GM12875 (cell line): ENCODE results near the gene UNC5B.

Experiments
- H3K4me3 ChIP-seq: one replicate; pipeline ENCODE4 v1.5.1; 2011; ENCODE audit warnings: low read depth, low read length, control low read depth
- CTCF ChIP-seq: IDR thresholded peaks from 2 replicates; pipeline ENCODE4 v1.5.1; 2011; ENCODE audit warnings: low read depth, mild to moderate bottlenecking, control low read depth, inconsistent platforms, low read length, moderate library complexity, borderline replicate concordance; ENCODE audit not compliant: insufficient read depth

Gene UNC5B

GRCh38 chr10:71232089-71232998, 20.0 kb downstream of the UNC5B start:
- H3K4me3 ChIP-seq: no peak overlapping the region
- TF ChIP-seq CTCF: no peak

GRCh38 chr10:71233482-71233892, 21.1 kb downstream of the UNC5B start:
- TF ChIP-seq CTCF: no peak
- no peak overlapping the region for H3K4me3 ChIP-seq

DNA sequence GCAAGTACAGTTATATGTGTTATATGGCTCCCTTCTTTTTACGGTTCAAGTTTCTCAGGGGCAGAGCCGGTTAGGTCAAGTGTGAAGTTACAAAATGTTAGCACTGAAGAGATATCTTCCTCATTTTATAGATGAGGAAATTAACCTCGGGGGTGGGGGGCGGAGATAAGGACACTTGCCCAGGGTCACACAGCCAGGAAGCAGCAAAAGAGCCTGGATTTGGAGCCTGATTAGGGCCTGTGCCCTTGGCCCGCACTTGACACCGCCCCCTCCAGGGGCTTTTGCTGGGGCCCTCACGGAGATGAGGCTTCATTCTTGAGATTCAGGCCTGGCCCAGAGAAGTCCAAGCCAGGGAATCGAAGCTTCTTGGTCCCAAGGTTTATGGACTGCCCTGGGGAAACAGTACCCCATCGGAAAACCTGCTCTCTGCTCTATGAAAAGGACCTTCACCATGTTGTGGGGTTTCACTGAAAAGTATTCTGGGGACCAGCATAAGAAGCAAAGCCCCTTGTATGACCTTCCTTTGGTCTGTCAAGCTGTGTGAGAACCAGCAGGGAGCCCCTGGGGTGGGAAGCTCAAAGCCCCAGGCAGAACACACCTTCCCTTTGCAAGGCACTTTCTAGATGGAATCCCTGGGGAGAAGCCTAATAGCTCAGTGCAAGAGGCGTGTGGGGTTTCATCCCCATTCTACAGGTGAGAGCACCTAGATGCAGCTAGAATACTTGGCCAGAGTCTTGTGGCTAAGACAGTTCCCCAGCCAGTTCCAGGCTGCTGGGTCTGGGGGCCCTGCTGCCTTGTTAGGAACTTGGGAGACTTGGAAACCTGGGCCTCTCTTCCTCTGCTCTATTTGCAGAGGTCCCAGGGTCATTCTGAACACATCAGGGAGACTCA, 21.9 kb downstream of the UNC5B start:
- no peak overlapping the region for H3K4me3 ChIP-seq
- no peak for TF ChIP-seq CTCF

GRCh38 chr10:71234970-71235685, 22.8 kb downstream of the UNC5B start:
- H3K4me3 ChIP-seq: no peak overlapping the region
- TF ChIP-seq CTCF: no peak

DNA sequence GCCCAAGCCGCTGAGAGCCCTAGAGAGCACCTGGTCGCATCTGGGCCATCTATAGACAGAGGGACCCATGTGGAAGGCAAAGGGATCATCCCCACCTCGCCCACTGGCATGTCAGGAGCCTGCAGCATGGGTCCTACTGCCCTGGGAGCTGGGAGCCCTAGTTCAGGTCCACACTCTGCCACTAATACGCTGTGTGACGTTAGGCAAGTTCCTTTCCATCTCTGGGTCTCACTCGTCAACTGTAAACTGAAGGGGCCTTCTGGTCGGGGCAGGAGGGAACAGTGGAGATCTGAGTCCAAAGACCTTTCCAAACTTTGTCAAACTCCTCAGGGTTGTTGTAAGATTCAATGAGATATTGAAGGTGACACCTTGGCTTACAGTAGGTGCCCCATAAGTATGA, 23.4 kb downstream of the UNC5B start:
- no peak for TF ChIP-seq CTCF
- no peak overlapping the region for H3K4me3 ChIP-seq

- TF ChIP-seq CTCF: no peak
Observed at GRCh38 chr10:71236286-71236685, 23.9 kb downstream of the UNC5B start.

More at GRCh38 chr10:71236286-71236685, 23.9 kb downstream of the UNC5B start:
- H3K4me3 ChIP-seq: no peak overlapping the region
